GM18870 (cell line): ENCODE data around the gene TNRC6C.
"Not testable (repeated sequence)": the region's sequence is repeated elsewhere in the genome, so short reads cannot be mapped to it uniquely, and the experiment has no call there.

Experiments used
- ATAC-seq: cut with Tn5 transposase; IDR thresholded peaks from one replicate; pipeline ENCODE4 v1.9.1; 2021; ENCODE audit warnings: moderate library complexity; ENCODE audit not compliant: unreplicated experiment

The TNRC6C gene

DNA sequence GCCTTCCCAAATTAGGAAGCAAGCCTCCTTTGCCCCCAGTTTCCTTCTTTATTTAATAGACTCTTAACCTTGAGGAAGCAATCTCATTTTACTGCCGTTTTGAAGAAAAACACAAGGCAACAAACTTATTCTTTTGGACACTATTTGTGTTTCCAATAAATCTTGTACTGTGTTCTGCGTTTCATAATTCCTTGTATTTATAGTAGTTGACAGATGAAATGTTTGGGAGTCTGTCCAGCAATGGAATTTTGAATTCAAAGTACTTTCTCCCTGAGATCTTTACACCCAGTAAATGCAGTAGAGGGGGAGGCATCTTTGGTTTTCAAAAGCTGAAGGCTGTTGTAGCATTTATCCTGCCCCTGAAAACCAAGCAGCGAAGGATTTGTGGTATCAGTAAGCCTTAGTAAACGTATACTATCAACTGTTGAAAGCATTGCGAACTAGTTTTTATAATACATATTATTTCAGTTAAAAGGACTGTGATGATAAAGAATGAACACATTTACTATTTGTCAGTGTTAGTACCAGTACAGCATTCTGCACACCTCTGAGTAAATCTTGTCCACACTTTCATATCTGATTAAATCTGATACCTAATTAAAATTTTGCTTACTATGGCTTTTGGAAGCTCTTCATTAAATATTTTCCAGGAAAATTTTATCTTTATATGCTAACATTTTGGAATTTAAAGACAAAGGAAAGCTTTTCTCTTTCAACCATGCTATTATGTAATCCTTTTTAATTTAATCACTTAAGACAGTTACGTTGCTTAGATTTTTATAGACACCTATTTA lies 83.1 kb downstream of the TNRC6C start:
- ATAC-seq = no peak

DNA sequence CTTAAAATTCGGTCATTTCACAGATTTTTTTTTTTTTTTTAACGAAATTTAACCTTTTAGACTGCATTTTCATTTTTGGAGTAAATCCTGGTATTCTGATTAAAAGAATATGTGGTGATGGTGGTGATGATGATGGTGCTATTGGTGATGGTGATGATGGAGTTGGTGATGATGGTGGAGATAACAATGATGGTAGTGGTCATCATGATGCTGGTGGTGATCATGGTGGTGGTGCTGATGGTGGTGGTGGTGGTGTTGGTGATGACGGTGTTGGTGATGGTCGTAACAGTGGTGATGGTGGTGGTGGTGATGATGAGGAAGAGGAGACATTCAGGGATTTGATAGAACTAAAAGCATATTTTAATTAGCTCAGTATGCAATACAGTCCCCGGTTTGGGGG lies 84.0 kb downstream of the TNRC6C start:
- ATAC-seq = no peak

DNA sequence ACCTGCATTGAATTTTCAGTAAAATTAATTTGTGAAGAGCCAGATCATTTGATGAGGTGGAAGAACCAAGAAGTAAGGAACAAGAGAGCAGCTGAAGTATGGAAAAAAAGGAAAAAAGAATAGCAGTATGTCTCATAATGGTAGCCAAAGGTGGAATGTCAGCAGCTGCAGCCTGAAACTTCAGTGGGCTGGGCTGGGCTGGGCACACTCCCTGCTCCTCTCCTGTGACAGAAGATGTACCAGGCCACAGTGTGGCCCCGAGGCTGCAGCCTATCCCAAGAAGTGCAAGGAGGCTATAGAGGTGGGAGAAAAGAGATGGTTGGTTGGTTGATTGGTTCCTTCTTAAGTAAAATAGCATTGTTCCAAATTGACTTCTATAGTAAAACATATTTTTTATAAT lies 84.5 kb downstream of the TNRC6C start:
- no peak for ATAC-seq

DNA sequence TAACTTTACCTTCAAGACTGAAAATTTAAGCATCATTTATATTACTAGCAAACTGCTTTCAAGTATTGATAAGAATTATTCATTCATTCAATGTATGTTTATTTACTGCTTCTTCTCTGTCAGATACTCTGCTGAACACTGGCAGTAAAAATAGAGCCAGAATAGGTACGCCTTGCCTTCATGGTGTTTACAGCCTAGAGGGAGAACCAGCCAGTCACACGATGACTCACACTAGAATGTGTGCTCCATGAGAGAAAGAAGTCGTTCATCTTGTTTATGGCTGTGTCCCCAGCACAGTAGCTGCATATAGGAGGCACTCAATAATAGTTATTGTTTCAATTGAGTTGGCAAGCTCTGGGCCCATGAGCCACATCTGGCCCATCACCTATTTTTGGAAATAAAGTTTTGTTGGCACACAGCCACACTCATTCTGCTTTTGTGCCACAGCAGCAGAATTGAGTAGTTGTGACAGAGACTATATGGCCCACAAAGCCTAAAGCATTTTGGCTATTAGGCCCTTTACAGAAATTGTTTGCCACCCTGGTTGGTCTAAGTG lies 85.9 kb downstream of the TNRC6C start:
- no peak for ATAC-seq

GRCh38 chr17:78045316-78045715 lies 86.8 kb downstream of the TNRC6C start:
- no peak for ATAC-seq

- no peak for ATAC-seq
Measured at GRCh38 chr17:78046923-78047322, 88.4 kb downstream of the TNRC6C start.

DNA sequence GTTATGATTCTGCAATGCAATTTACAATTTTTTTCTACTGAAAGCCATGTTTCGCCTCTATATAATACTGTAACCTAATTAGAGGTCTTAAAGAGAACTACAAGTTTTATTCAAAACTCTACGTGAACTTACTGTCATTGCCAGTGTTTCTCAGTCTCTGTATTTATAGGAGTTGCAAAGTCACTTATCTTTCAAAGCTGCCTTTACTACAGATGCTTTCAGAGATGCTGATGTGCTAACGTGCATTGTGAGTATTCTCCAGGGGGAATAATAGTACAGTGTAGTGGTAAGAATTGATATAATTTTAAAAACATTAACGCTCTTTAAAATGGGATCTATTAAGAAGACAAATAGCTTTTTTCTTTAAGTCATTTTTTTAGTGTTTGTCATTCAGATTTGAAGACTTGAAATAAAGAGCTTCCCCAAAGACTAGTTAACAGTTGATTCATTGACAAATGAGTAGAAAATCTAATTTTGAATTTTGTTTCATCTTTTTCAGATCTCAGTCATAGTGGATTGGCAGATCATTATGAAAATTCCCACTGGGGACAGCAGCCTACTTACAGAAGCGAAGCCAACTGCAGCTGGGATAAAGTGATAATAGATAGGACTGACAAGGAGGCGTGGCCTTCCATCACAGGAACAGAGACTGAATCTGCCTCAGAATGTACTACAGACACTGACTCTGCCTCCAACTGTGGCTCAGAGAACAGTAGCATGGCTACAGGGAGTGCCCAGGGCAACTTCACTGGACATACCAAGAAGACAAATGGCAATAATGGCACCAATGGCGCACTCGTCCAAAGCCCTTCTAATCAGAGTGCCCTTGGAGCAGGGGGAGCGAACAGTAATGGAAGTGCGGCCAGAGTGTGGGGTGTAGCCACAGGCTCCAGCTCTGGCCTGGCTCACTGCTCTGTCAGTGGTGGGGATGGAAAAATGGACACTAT lies 90.1 kb downstream of the TNRC6C start:
- ATAC-seq = no peak

- ATAC-seq = no peak
Measured at GRCh38 chr17:78049609-78050008, 91.1 kb downstream of the TNRC6C start.

DNA sequence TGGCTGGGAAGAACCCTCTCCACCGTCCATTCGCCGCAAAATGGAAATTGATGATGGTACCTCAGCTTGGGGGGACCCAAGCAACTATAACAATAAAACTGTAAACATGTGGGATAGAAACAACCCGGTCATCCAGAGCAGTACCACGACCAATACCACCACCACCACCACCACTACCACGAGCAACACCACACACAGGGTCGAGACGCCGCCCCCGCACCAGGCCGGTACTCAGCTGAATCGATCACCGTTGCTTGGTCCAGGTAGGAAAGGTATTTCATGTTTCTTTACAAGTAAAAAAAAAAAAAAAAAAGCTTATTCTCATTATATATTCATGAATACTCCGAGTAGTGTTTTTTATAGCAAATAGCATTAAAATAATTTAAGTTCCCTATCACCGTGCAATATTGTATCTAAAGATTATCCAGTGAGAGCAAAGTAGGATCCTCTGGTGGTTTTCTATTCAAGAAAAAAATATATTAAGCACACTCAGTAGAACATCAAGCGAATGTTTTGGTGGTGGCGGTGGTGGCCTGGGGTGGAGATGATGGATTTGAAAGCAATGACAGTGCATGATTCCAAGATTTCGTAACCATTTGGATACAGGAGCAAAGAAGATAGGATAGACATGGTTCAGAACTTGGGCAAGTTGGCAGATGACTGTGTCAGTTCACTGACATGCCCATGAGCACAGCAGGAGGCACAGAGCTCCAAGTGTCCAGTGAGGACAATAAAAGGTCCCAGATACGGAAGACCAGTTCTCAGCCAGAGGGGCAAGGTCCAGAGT lies 92.9 kb downstream of the TNRC6C start:
- no peak for ATAC-seq

GRCh38 chr17:78053777-78054468 lies 95.4 kb downstream of the TNRC6C start:
- ATAC-seq = no peak

DNA sequence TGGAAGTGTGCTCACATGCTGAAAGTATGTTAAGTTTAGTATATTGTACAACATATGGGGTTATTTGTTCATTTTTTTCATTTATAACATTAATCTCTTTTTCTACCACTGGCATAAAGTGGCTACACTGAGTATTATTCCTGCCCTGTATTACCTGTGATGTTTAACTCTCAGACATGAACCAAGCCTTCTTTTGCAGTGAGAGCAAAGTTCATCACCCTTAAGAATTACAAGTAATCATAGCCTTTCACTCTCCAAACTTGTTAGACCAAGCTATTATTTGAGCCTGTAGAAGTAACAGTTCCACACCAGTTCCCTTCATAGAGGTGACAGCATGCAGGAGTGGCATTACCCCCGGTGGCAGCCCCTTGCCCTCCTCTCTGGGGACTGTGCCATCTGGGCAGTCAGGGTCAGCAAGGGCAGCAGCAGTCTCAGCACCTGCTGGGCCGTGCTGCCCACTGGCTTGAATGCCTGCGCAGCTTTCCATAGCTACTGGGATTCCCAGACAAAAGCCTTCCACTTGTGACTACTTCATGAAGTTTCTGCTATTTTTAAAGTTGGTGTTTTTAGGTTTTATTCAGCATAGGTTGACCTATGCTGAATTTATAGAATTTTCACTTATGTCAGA lies 98.7 kb downstream of the TNRC6C start:
- ATAC-seq = no peak

DNA sequence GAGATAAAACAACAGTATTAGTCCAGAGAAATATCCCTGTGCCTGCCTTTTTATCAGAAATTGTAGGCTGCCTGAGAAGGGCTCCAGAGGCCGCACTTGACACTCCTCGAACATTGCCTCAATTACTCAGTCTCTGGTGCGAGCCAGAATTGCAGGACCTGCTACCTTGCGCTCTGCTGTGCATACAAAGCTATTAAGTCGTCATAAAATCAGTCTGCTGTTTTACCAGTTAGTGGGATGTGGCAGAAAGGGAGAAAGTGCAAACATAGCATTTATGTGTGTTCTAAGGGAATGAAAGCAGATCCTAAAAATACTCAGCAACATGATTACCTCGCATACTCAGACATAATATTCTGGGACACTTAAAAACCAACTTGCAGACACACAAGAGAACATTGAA lies 99.5 kb downstream of the TNRC6C start:
- ATAC-seq = no peak

- no peak for ATAC-seq
Measured at GRCh38 chr17:78058581-78058980, 100.1 kb downstream of the TNRC6C start.

GRCh38 chr17:78062596-78062995 lies 104.1 kb downstream of the TNRC6C start:
- ATAC-seq = no peak

GRCh38 chr17:78063489-78063888 lies 105.0 kb downstream of the TNRC6C start:
- no peak for ATAC-seq

DNA sequence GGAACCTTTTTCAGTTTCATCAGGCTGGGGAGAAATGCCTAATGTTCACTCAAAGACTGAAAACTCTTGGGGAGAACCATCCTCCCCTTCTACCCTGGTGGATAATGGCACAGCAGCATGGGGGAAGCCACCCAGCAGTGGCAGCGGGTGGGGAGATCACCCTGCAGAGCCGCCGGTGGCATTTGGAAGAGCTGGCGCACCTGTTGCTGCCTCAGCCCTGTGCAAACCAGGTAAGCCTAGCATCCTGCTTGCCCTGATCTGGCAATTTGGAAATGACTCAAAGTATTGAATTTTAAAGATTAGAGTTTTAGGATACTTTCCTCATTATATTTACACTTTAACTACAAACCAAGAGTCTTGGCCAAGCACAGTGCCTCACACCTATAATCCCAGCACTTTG lies 106.2 kb downstream of the TNRC6C start:
- ATAC-seq = no peak

DNA sequence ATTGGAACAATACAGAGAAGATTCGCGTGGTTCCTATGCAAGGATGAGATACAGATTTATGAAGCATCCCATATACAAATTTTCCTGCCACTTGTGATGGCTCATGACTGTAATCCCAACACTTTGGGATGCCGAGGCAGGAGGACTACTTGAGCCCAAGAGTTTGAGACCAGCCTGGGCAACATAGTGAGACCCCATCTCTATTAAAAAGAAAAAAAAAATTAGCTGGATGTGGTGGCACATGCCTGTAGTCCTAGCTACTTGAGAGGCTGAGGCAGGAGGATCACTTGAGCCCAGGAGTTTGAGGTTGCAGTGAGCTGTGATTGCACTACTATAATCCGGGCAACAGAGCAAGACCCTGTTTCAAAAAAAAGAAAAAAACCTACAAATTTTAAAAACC lies 108.5 kb downstream of the TNRC6C start:
- ATAC-seq = not testable (repeated sequence)

- ATAC-seq = no peak
Measured at GRCh38 chr17:78069695-78070094, 111.2 kb downstream of the TNRC6C start.

DNA sequence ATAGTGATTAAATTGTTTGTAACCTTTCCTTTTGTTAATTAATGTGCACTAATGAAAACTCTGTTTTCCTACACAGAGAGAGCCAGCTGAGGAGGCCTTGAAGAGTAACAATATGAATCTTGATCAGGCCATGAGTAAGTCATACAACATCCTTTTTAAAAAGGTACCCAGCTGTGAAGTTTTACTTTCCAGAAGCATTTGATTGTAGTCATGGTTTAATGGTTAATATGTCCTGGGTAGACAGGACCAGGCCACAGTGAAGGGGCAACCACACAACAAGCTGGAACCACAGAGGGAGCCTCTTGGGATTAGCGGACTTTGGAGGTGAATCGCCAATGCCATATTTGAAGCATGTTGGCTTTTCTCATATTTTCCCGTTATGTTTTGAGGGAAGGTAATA lies 114.5 kb downstream of the TNRC6C start:
- no peak for ATAC-seq

- no peak for ATAC-seq
Measured at GRCh38 chr17:78075011-78075410, 116.5 kb downstream of the TNRC6C start.
